Fibroblast of upper back skin (primary cell): ENCODE data around the gene TCEANC2.
A peak's percentile ranks its signal among the peaks of the same experiment; 100 is the strongest.

Source experiments
- DNase-seq: peaks from one replicate; pipeline ENCODE4 v3.0.0-alpha.2; 2013

Gene TCEANC2

GRCh38 chr1:54137534-54138061, 84.2 kb downstream of the TCEANC2 start:
- DNase-seq, result peak; percentile 90

GRCh38 chr1:54138994-54139393, 85.6 kb downstream of the TCEANC2 start:
- DNase-seq, result no peak

- DNase-seq, result no peak
Measured at GRCh38 chr1:54139711-54140110, 86.3 kb downstream of the TCEANC2 start.

GRCh38 chr1:54142146-54142900, 88.9 kb downstream of the TCEANC2 start:
- DNase-seq, result no peak

- no peak for DNase-seq
Measured at GRCh38 chr1:54144366-54144765, 91.0 kb downstream of the TCEANC2 start.

- DNase-seq, result no peak
Measured at GRCh38 chr1:54149734-54150133, 96.3 kb downstream of the TCEANC2 start.

GRCh38 chr1:54151013-54151412, 97.6 kb downstream of the TCEANC2 start:
- no peak for DNase-seq

GRCh38 chr1:54152696-54153095, 99.3 kb downstream of the TCEANC2 start, which contains the start of gene CDCP2:
CDCP2 (minus strand) TSS chr1:54153000; CDS start chr1:54152922, 78 bp downstream.
- DNase-seq, result no peak

GRCh38 chr1:54153535-54154439, 100.4 kb downstream of the TCEANC2 start:
- DNase-seq, result peak; percentile 80
